Amniotic epithelial cell (primary cell): Measurements from ENCODE around the gene KCNC4.

Experiments used
- DNase-seq: peaks from one replicate; pipeline ENCODE4 v3.0.0-alpha.2; 2010; ENCODE audit warnings: low read depth

KCNC4 gene

DNA sequence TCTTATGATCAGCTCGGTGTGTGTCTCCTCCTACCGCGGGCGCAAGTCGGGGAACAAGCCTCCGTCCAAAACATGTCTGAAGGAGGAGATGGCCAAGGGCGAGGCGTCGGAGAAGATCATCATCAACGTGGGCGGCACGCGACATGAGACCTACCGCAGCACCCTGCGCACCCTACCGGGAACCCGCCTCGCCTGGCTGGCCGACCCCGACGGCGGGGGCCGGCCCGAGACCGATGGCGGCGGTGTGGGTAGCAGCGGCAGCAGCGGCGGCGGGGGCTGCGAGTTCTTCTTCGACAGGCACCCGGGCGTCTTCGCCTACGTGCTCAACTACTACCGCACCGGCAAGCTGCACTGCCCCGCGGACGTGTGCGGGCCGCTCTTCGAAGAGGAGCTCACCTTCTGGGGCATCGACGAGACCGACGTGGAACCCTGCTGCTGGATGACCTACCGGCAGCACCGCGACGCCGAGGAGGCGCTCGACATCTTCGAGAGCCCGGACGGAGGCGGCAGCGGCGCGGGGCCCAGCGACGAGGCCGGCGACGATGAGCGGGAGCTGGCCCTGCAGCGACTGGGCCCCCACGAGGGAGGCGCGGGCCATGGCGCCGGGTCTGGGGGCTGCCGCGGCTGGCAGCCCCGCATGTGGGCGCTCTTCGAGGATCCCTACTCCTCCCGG is 1.5 kb downstream of the KCNC4 start:
- no peak for DNase-seq

DNA sequence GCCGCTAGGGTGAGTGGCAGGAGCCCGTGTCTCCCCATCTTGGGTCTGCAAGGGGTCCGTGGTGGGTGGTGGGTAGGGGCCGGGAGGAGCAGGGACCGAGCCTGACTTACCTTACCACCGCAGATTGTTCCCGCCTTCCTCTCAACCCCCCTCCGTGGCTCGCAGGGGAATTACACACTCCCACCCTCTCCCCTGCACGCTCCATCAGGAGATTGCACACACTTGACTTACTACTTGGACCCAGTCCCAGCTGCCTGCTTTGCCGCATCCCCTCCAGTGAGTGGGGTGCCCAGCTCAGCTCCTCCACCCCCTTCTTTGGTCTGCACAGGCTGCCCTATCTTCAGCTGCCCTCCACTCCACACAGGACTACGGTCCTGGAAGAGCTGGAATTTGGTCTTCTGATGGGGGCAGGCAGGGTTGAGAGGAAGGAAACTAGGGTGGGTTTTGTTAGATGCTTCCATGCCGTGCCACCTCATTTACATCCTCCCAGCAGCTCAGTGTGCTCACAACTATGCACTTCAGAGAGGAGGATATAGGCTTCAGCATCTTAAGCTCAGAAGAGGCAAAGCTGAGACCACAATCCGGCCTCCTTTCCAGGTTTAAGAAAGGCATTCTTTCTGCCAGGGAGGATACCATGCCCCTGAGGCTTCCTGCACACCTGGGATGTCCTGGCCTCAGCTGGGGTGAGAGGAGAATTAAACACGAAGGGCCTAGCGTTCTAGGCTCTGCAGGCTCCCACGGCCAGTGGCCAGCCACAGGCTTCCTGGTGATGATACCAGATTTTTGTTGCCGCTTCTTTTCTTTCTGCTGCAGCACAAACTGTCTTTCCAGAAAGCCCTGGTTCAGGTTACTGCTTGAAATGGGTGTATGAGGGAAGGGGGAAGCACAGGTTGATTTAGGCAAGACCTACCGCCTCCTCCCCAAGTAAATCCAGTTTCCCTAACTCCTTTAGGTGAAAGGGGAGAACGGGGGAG is 2.3 kb downstream of the KCNC4 start:
- DNase-seq, result peak; percentile 69

DNA sequence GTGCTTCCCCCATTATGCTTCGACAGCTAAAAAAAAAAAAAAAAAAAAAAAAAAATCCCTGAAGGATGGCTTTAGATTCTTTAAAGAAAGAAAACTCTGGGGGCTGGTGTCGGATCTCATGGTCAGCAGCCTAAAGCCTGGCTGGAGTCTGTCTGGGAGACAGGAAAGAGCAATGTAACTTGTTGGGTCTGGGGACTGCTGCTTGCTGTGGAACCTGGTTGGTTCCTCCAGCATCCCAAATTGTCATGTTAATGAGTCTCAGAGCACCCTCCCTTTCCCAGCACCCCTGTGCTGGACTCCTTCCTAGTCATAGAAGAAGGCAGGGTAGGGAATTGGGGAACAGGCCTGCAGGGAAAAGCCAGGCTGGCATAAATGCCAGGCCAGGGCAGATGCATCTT is 3.0 kb downstream of the KCNC4 start:
- DNase-seq, result no peak

GRCh38 chr1:110214454-110215404 is 4.6 kb downstream of the KCNC4 start:
- DNase-seq, result peak; percentile 81

DNA sequence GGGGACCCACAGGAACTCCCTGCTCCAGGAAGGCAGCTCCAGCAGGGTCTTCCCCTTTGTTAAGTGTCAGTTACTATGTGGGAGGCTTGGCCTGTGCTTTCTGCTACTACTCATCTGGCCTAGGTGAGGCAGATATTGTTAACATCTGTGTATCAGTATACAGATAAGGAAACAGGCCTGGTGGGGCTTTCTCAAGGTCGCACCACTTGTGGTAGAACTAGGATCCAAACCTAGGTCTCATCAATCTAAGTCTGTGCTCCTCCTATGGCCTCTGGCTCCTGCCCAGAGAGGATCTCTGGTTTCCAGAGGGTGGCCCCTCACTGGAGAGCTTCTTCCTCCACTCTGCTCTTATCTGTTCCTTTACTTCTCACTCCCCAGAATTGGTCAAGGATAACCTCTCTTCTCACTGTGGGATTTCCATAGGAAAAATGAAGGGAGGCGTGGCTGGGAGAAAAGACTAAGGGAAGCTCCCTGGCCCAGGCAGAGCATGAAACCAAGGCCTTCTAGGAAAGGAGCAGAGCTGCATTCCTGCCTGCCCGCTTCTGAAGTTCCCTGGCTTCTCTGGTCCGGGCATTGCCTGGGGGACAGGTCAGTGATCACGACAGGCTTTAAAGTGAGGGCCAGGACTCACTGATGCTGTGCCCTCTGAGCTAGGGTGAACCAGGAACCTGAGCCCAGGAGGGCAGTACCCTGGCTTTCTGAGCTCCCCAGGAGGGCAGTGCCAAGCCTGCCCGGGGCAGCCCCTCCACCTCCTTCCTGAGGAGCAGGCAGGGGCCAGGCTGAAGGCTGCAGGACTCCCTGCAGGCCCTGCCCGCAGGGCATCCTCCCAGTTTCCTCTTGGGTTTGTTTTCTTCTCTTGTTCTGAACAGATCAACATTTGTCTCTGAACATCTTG is 5.8 kb downstream of the KCNC4 start:
- DNase-seq, result peak; percentile 60

DNA sequence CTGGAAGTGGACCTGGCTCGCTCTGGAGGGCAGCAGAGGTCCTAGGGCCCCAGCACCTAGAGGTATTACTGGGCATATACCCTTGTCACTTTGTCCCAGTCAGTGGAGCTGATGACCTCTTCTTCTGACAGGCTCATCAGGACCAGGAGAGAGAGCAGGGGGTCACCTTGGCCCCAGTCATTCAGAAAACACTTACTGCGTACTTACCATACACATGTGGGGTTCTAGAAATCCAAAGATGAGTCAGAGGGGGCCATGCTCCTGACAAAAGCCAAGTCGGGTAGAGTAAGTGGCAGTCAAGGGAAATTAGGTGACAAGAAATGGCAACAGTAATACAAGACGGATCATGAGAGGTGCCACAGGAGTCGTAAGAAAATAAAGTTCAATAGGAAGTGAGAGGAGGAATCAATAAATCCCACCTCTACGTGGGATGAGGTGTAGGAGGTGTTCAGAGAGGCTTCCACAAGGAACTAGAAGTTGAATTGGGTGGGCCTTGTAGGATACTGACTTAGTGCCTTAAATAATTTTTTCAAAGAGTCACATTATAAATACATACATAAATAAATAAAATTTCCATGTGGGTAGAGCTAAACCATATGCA is 6.8 kb downstream of the KCNC4 start:
- no peak for DNase-seq

GRCh38 chr1:110218137-110218536 is 8.0 kb downstream of the KCNC4 start:
- DNase-seq, result no peak

DNA sequence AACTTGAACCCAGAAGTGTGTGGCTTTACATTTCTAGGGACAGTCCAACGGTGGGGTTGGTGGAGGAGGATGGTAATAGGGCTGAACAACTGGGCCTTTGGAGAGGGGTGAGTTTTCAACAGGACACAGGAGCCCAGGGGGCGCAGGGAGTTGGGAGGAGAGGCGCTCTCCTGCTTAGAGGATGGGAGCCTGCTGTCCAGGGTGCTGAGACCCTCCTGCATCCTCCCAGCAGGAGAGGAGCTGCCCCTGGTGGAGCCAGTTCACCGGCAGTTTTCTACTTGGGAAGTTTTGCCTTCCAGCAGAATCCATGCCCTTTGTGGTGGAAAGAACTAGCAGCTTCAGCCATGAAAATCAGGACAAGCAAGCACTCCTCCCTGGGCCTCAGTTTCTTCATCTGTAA is 8.6 kb downstream of the KCNC4 start:
- DNase-seq, result no peak

GRCh38 chr1:110220324-110220723 is 10.2 kb downstream of the KCNC4 start:
- DNase-seq, result no peak

DNA sequence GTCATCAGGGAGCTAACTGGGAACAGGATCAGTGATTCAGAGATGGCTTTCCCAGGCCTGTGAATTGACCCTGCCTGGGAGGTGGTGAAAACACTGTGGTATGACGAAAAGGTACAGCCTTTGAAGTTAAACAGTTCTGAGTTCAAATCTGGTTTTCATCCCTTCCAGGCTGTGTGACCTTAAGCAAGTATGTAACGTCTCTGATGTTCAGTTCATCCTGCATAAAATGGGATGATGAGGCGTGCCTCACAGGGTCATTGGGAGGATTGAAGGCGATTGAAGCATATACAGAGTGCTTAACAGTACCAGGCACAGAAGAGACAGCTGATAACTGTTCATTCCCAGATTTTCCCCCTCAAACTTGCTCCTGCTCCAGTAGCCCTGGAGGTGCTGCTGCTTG is 11.0 kb downstream of the KCNC4 start:
- no peak for DNase-seq

- DNase-seq, result no peak
Observed at GRCh38 chr1:110223127-110223526, 13.0 kb downstream of the KCNC4 start.

GRCh38 chr1:110223581-110223980 is 13.5 kb downstream of the KCNC4 start:
- DNase-seq, result no peak

DNA sequence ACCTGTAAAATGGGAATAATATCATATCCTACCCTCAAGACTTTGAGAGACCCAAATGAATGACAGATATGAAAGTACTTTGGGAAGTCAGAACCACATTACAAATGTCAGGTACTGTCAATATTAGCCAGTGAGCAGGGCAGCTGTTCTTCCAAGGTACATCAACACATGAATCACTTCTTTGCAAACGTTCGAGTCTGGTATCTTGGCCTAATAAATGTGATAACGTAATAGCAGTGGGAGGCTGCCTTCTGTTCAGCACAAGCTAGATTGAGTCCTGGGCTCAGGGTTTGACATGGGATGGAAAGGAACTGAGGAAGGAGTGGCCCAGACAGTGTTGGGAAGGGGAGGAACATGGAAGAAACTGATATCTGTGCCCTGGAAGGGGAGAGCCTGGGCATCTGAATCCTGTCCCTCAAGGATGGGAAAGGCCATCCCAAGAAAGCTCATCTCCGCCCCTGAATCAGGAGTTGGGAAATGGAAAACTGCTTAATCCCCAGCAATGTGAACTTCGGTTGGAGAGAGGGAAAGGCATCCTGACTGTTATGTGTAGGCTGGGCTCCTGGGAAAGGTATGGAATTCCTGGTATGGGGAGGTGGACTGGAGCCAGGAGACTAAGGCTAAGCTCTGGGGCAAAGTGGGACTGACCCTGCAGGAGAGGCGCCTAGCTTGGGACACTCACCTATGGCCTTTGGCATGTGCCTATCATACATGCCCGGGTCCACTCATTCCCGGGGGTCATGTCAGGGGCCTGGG is 14.3 kb downstream of the KCNC4 start:
- DNase-seq, result peak; percentile 83

- DNase-seq, result no peak
Observed at GRCh38 chr1:110225212-110225611, 15.1 kb downstream of the KCNC4 start.

GRCh38 chr1:110225756-110226404 is 15.8 kb downstream of the KCNC4 start:
- DNase-seq, result no peak

DNA sequence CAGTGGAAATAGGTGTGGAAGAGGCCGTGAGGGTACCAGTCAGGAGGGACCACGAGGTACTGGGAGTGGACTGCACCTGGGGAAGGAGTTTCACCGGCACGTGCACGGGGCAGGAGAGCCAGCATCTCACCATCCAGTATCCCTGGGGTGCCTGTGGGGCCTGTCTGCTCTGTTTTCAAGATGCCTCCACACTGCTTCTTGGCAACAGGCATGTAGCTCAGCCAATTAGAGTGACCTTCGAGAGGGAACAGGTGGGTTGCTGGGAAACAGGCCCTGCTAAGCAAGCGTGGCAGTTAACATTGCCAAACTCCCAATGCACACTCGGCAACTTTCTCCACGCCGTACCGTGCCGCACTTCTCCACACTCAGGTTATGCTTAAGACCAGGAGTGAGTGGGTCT is 17.7 kb downstream of the KCNC4 start:
- DNase-seq, result no peak

DNA sequence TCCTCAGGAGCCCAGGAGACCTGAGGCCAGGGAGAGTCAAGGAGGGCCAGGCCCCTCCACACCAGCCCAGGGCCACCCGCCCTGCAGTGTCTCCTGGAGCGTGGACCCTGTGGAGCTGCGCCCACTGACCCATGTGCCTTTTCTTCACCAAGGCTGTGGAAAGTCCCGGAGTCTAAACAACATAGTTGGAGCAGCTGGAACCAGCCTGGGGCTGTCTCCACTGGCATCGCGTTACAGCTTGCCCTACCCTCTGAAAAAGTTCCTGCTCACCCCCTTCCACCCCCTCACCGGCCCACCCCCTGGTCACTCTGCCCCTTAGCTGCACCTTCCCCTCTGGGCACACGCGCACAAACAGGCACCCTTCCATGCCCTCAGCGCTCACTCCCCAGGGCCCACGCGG is 18.3 kb downstream of the KCNC4 start:
- no peak for DNase-seq

DNA sequence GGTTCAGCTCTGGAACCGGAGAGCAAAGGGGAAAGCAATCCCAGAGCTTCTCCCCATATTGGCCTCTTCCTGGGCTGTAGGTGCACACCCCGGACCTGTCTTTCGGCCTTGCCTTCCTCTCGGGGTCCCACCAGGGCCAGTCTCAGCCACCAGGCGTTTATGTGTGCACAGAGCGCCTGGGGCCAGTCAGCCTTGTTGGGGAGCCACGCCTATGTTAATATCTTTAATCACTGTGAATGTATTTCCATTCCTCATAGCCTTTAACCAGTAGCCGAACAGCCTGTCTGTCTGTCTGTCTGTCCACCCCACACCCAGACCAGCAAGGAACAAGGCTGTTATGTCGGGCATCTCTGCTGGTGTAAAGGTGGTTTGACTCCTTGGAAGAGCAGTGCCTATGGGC is 18.8 kb downstream of the KCNC4 start:
- DNase-seq, result no peak

DNA sequence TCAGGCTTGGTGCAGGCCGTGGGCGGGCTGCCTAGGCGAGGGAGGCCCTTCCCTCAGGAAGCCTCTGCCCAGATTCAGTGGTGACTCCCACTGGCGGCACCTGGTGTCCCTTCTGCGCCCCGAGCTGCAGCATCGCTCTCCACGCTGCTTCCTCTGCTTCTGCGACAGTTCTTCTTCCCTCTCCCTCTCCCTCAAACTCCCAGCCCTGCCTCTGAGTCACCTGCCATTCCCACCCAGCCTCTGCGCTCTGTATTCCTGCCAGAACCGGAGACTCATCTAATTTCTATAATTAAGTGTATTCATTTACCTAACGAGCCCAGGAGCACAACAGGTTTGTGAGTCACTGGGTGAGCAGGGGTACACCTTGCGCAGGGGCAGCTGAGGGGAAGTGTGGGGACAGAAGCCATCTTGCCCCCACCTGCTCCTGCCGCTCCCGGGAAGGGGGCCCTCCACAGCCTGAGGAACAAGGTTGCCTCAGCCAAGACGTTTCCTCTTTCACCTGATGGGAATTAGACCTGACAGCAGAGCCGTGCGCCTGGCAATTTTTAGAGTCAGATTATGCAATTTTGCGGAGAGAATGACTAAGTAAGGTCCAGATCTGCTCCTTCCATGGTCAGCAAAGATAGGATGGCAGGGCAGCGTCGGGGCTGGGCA is 19.4 kb downstream of the KCNC4 start:
- peak; percentile 86 for DNase-seq
